H1 (cell line): ENCODE data around the gene DISC1.
"Not testable (repeated sequence)": the region's sequence is repeated elsewhere in the genome, so short reads cannot be mapped to it uniquely, and the experiment has no call there.

ENCODE experiments used
- CTCF ChIP-seq, 3 experiments: IDR thresholded peaks; 1 replicate in 2 of 3; 2 replicates in 1 of 3; pipeline versions ENCODE4 v1.5.1 to v1.6.1; 2011; ENCODE audit warnings: low read length in 3 of 3, mild to moderate bottlenecking in 3 of 3, inconsistent platforms in 2 of 3, low read depth in 1 of 3, moderate library complexity in 1 of 3; ENCODE audit not compliant: insufficient read depth in 1 of 3; ENCODE audit errors: control extremely low read depth in 1 of 3
- MAFK ChIP-seq: IDR thresholded peaks from 2 replicates; pipeline ENCODE4 v1.6.1; 2012; ENCODE audit warnings: low read depth, mild to moderate bottlenecking, improper control_type of control experiment, low read length

- not testable (repeated sequence) for TF ChIP-seq CTCF (IDR thresholded peaks at IDR 0.05; ENCODE audit: control extremely low read depth in 1 of 3, insufficient read depth in 1 of 3, low read depth in 1 of 3, low read length in 3 of 3); MAFK
These were observed 14.9 kb downstream of the DISC1 start for GRCh38 chr1:231641444-231641843.
